KOPT-K1 (cell line): ENCODE measurements around the gene KCNH5.

Experiments used
- H3K27ac ChIP-seq: fragments of 200-600 bp; sonication (generic); 2 replicates; pipeline ENCODE4 v1.5.1; 2016; ENCODE audit warnings: antibody characterized with exemption, mild to moderate bottlenecking, low read depth, low read length; ENCODE audit not compliant: poor library complexity, severe bottlenecking
- H3K36me3 ChIP-seq: fragments of 200-600 bp; sonication (generic); 2 replicates; pipeline ENCODE4 v1.5.1; 2017; ENCODE audit warnings: antibody characterized with exemption, mild to moderate bottlenecking, low read length, moderate library complexity; ENCODE audit not compliant: insufficient read depth
- H3K9me3 ChIP-seq: fragments of 200-600 bp; sonication (generic); 2 replicates; pipeline ENCODE4 v1.5.1; 2017; ENCODE audit warnings: antibody characterized with exemption, low read length, mild to moderate bottlenecking; ENCODE audit not compliant: insufficient read depth, poor library complexity, severe bottlenecking

The KCNH5 gene

DNA sequence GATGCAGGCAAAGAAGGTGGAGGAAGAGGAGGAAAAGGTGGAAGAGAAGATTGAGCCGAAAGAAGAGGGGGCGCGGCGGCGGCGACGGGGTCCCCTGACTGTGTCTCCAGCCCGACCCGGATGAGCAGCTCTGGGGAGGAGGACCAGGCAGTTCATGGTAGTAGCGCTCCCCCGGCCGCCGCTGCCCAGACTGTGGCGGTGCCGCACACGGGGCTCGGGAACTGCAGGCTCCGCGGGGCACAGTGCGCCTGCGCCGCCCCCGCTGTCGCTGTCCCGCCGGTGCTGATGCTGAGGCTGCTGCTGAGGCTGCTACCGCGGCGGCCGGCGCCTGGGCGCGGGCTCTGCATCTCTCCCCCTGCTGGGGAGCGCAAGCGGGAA lies at the start of gene KCNH5:
TSS of gene KCNH5 (minus strand) at position 225 of the 378 bp plus-strand sequence. CDS start 272 bp downstream, outside the sequence.
- Histone ChIP-seq H3K36me3 (no peaks in the 10 kb centered on the region), H3K9me3 (no peaks in the 10 kb centered on the region), H3K27ac (no peak within 1 kb of the TSS)

- H3K9me3 ChIP-seq, result no peaks in the 10 kb centered on the region
- no peaks in the 10 kb centered on the region for H3K36me3 ChIP-seq
- H3K27ac ChIP-seq, result no peak overlapping the region
Measured at GRCh38 chr14:63091394-63091996, 46.2 kb upstream of the KCNH5 start.

DNA sequence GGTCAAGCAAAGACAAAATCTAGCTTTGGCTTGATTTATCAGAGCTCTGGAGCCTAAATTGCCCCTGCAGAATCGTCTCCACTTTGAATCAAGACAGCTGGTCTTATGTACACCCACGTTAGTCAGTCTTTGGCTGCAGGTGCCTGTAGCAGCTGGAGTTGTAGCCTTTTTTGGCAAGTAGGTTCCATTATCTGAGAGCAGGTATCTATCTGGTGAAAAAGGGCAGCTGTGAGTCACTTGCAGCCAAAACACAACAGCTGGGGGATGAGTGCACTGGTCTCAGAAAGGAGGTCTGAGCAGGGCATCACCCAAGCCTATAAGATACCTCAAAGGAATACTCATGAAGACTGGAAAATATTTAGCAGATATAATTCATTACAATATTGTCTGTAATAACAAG lies 43.6 kb upstream of the KCNH5 start:
- H3K9me3 ChIP-seq, result no peaks in the 10 kb centered on the region
- H3K36me3 ChIP-seq, result no peaks in the 10 kb centered on the region
- H3K27ac ChIP-seq, result no peak overlapping the region

GRCh38 chr14:63078569-63078968 lies 33.3 kb upstream of the KCNH5 start:
- H3K27ac ChIP-seq, result no peak overlapping the region
- H3K36me3 ChIP-seq, result no peaks in the 10 kb centered on the region
- no peaks in the 10 kb centered on the region for H3K9me3 ChIP-seq

DNA sequence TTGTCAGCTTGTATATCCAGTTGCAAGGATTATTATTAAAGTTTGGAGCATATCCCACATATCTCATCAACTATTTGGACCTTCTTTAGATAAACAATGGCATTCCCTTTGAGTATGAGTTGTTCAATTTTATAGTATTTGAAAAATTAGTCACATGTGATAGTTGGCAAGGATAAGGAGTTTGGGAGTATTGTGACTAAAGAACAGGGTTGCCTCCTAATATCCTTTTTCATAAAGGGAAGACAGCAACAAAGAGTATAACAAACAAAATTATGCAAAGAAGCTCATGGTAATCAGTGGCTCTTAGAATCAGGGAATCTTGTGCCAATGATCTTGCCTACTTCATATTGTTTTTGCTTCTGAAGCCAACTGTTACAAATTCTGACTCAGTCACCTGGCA lies 31.2 kb upstream of the KCNH5 start:
- no peaks in the 10 kb centered on the region for H3K36me3 ChIP-seq
- H3K9me3 ChIP-seq, result no peaks in the 10 kb centered on the region
- no peak overlapping the region for H3K27ac ChIP-seq

DNA sequence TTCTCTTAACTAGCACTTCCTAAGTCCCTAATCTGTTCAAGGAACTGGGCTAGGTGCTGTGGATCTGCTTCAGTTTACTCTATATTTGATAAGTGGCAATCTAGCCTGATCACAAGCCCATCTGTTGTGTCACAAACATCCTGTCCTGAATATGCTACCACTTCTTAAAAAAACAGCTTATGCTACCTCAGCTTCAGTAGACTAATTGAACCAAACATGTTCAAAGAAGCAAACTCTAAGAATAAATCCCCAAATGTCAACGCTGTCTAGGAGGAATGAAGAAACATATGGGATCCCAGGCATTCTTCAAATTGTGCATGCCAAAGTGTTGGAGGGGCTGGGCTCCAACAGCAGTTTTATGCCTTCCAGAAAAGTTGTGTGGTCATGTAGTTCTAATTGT lies 10.4 kb upstream of the KCNH5 start:
- no peaks in the 10 kb centered on the region for H3K36me3 ChIP-seq
- no peak overlapping the region for H3K27ac ChIP-seq

GRCh38 chr14:63051992-63052391 lies 6.7 kb upstream of the KCNH5 start:
- H3K27ac ChIP-seq, result no peak overlapping the region
- H3K9me3 ChIP-seq, result no peaks in the 10 kb centered on the region
- no peaks in the 10 kb centered on the region for H3K36me3 ChIP-seq

More for the DNA sequence above, 10.4 kb upstream of the KCNH5 start:
- no peaks in the 10 kb centered on the region for H3K9me3 ChIP-seq

- H3K36me3 ChIP-seq, result no peaks in the 10 kb centered on the region
- H3K27ac ChIP-seq, result no peak overlapping the region
- H3K9me3 ChIP-seq, result no peaks in the 10 kb centered on the region
Measured at GRCh38 chr14:63051301-63051700, 6.0 kb upstream of the KCNH5 start.

DNA sequence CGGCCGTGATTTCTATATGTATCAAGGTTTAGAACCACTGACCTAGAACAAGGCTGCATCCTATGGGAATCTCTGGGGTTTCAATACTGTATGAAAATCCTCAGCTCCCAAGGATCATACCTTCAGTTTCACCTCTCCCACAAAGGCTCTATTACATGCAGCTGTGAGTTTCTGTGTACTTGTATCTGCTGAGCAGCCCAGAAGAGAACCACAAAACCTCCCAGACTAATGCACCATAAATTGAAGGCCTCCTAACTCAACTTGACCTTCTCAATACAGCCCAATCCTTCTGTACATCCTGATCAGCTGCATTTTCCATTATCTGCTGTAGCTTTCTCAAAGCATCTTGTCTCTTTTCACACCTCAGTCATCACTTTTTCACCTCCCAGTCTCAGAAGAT lies 5.4 kb upstream of the KCNH5 start:
- no peaks in the 10 kb centered on the region for H3K36me3 ChIP-seq
- H3K9me3 ChIP-seq, result no peaks in the 10 kb centered on the region
- no peak overlapping the region for H3K27ac ChIP-seq

GRCh38 chr14:63046339-63047268 lies 1.3 kb upstream of the KCNH5 start:
- H3K36me3 ChIP-seq, result no peaks in the 10 kb centered on the region
- no peaks in the 10 kb centered on the region for H3K9me3 ChIP-seq
- no peak overlapping the region for H3K27ac ChIP-seq

DNA sequence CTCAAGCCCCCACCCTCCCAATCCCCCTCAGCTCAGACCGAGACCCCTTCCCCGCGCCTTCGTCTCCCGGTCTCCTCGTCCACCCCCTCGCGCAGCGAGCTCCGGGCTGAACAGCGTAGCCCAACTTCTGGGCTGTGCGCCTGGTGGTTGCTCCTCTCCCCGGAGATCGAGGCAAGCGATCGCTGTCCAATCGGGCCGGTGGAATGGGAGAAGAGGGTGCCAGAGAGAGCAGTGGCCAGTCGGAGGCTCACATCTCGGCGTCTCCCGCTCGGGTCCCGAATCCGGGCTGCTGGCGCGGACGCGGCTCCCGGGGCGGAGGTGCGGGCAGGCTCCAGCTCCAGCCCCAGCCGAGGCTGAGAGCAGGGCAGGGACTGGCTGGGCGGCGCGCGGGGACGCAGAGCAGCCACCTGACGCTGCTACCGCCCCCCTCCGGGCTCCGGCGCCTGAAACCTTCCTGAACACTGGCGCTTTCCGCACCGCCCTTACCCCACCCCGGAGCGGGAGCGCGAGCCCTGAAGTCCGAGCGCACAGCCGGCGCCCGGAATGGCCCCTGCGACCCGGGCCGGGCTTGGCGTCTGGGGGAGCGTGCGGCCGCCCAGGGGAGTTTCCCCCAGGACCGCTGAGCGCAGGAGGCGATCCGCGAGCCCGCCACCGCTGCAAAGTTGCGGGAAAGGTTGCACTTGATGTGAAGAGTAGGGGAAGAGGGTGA lies 508 bp upstream of the KCNH5 start:
- H3K9me3 ChIP-seq, result no peaks in the 10 kb centered on the region
- no peaks in the 10 kb centered on the region for H3K36me3 ChIP-seq
- no peak overlapping the region for H3K27ac ChIP-seq

DNA sequence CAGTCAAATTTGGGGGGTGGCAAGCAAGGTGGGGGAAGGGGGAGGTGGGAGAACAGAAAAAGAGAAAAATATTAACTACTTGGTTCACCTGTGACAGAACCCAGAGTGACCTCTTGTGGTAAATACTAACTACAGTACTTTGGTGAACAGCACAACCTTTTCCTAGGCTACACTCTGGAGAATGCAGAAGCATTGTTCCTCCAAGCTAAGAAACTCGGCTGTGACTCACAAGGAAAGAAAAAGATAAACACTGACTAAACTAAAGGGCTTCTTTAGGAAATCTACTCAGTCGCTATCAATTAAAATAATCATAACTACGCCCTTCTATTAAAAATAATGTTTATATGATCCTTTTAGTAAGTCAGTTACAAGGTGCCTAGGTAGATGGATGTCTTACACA lies 5.4 kb downstream of the KCNH5 start:
- no peak overlapping the region for H3K27ac ChIP-seq
- no peaks in the 10 kb centered on the region for H3K9me3 ChIP-seq

DNA sequence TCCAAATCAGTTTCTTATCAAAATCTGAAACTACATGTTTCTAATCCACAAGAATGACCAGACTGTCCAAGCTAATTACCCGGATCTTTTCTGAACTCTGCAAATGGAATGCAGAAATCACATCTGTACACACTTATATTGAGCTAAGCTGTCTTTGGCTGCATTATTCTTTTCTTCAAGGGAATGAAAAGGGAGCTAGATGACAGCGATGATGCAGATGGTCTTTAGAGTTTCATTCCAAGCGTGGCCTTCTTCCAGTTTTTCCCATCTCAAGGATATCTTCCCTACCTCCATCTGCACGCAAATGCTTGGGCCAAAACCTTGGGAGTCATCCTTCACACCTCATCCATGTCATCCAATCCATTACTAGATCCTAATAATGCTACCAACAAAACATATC lies 12.6 kb downstream of the KCNH5 start:
- Histone ChIP-seq H3K9me3 (no peaks in the 10 kb centered on the region), H3K36me3 (no peaks in the 10 kb centered on the region), H3K27ac (no peak overlapping the region)

More for the DNA sequence above, 5.4 kb downstream of the KCNH5 start:
- H3K36me3 ChIP-seq, result no peaks in the 10 kb centered on the region

GRCh38 chr14:63032076-63032475 lies 13.2 kb downstream of the KCNH5 start:
- Histone ChIP-seq H3K27ac (no peak overlapping the region), H3K9me3 (no peaks in the 10 kb centered on the region), H3K36me3 (no peaks in the 10 kb centered on the region)

DNA sequence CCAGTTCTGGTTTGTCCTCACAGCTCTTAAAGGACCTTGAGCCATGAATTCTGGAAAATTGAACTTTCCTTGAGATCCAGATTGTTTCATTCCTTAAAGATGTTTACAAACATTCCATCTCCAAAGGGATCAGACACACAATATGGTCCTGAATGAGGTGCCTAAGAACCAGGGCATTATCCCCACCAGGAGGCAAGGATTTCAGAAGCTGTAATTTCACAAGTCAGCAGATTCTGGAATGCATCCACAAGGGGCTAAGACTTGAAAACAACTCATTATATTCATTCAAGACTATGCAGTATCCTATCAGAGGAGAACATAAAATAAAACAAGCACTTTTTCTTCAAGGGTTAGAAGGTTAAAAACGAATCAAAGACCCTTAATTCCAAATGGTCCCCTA lies 15.1 kb downstream of the KCNH5 start:
- Histone ChIP-seq H3K9me3 (no peaks in the 10 kb centered on the region), H3K36me3 (no peaks in the 10 kb centered on the region), H3K27ac (no peak overlapping the region)
